GM21423 (cell line): ENCODE measurements around the gene AFAP1L2.
"Not testable (repeated sequence)": the region's sequence is repeated elsewhere in the genome, so short reads cannot be mapped to it uniquely, and the experiment has no call there.

Experiments
- ATAC-seq: cut with Tn5 transposase; IDR thresholded peaks from one replicate; pipeline ENCODE4 v1.9.1; 2021; ENCODE audit warnings: mild to moderate bottlenecking, moderate library complexity; ENCODE audit not compliant: unreplicated experiment

The AFAP1L2 gene

GRCh38 chr10:114342976-114343375 lies 61.3 kb downstream of the AFAP1L2 start:
- ATAC-seq, result no peak

- no peak for ATAC-seq
Measured at GRCh38 chr10:114340816-114341215, 63.5 kb downstream of the AFAP1L2 start.

- ATAC-seq, result no peak
Measured at GRCh38 chr10:114337510-114338462, 66.5 kb downstream of the AFAP1L2 start.

- ATAC-seq, result no peak
Measured at GRCh38 chr10:114336823-114337509, 67.3 kb downstream of the AFAP1L2 start.

GRCh38 chr10:114335614-114336013 lies 68.7 kb downstream of the AFAP1L2 start:
- ATAC-seq, result no peak

GRCh38 chr10:114334301-114334700 lies 70.0 kb downstream of the AFAP1L2 start:
- ATAC-seq, result no peak

GRCh38 chr10:114333441-114333840 lies 70.9 kb downstream of the AFAP1L2 start:
- not testable (repeated sequence) for ATAC-seq

- ATAC-seq, result no peak
Measured at GRCh38 chr10:114332301-114333192, 71.8 kb downstream of the AFAP1L2 start.

- ATAC-seq, result no peak
Measured at GRCh38 chr10:114329634-114330365, 74.5 kb downstream of the AFAP1L2 start.

- no peak for ATAC-seq
Measured at GRCh38 chr10:114328874-114329273, 75.4 kb downstream of the AFAP1L2 start.

GRCh38 chr10:114328441-114328812 lies 75.9 kb downstream of the AFAP1L2 start:
- ATAC-seq, result no peak

- ATAC-seq, result no peak
Measured at GRCh38 chr10:114327537-114328440, 76.5 kb downstream of the AFAP1L2 start.

GRCh38 chr10:114326795-114327194 lies 77.5 kb downstream of the AFAP1L2 start:
- ATAC-seq, result no peak

- ATAC-seq, result no peak
Measured at GRCh38 chr10:114323023-114323422, 81.3 kb downstream of the AFAP1L2 start.

- ATAC-seq, result no peak
Measured at GRCh38 chr10:114322344-114322743, 82.0 kb downstream of the AFAP1L2 start.

- no peak for ATAC-seq
Measured at GRCh38 chr10:114320249-114321116, 83.8 kb downstream of the AFAP1L2 start.

GRCh38 chr10:114319406-114320248 lies 84.7 kb downstream of the AFAP1L2 start:
- ATAC-seq, result no peak
